ENCODE results near the gene REEP1.

REEP1 gene

DNA sequence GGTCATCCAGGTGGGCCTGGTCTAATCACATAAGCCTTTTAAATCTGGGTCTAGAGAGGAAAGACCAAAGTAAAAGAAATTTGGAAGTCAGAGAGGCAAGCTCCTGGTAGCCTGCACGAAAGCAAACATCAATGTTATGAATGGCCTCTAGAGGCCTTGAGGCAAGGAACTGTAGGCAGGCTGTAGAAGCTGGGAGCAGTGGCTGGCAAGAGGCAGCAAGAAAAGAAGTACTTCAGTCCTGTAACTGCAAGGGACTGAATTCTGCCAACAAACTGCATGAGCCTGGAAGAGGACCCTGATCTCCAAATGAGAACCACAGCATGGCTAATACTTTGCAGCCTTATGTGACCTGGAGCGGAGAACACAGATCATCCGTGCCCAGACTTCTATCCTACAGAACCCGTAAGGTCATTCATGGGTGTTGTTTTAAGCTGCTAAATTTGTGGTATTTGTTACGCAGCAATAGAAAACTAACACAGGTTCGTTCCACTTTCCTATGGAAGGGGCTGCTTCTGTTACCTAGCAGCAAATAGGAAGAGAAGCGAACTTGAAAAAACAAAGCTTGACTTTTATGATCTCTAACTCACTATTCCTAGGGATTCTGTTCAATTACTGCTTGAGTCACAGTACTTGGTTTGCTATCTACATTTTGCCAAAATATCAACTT, 143.4 kb downstream of the REEP1 start:
- peak; percentile 24 for DNase-seq

GRCh38 chr2:86189782-86190416, 147.5 kb downstream of the REEP1 start:
- DNase-seq = no peak

DNA sequence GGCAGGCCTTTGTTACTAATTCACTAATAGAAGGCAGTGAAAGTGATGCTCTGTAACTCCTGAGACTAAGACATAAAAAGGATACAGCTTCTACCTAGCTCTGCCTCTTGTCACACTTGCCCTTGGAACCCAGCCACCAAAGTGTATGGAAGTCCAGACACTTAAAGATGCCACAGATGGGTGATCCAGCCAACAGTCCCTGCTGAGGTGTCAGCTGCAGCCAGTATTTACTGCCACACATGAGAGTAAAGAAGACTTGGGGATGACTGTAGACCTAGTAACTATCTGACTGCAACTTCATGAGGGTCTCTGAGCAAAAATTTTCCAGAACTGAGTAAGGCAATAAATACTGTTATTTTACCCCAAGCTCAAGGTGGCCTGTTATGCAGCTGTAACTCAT, 151.0 kb downstream of the REEP1 start:
- no peak for DNase-seq

DNA sequence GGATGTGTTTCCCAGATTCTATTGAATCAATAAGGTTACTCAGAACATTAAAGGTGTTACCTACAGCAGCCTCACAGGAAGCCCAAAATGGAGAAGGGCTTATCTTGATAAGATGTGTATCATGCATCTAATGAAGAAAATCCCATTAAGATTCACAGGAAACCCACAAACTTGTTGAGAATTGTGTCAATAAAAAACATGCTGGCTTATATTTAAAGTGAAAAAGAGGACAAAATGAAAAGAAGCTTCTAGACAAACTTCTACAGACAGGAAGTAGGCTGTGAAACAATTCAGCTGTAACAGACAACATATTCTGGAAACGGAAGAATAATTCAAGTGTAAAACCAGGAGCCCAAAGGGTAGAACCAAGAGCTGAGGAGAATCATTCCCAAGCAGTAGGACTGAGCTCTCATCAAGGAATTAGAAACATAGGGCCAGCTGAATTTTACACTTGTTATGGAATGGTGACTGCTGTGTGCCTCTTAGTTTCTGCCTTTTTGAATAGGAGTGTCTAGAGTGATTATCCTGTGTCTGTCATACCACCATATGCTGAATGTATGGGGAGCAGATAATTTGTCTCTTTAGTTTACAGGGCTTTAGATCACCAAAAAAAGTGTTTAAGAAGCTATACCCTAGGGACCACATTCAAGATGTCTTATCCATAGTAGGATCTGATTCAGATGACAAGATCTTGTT, 151.8 kb downstream of the REEP1 start:
- no peak for DNase-seq

DNA sequence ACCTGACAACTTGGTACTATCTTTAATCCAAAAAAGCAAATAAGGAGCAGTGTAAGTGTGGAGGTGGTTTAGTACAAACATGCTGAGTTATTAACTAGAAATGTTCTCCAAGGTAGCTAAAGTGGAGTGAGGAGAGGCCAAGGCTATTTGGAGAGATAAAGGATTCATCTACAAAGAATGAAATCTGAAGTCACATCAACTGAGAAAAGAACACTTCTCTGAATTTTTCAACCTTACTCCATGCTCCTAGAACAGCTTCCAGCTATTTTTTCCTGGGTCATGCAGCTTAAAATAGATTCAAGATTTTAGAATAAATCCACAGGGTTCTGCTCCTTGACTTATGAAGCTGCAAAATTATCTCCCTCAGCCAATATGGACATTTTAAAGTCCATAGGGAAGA, 160.8 kb downstream of the REEP1 start:
- DNase-seq = no peak

DNA sequence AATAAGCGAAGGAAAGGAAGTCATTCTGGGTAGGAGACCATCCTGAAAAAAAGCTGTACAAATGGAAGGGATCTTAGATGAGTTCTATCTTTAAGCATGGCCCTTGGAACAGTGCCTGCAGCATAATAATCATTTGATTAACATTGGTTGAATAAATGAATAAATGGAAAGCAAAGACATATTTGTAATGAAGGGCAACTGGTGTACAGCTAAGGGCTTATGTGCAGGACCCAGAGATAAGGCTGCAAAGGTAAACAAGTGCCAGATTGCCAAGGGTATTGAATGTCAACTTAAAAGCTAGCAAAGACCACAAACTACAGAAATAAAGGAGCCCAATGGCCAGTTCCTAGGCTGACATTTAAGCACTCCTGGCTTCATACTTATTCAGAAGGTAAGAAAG, 161.6 kb downstream of the REEP1 start:
- DNase-seq = no peak

- no peak for DNase-seq
These were observed 163.0 kb downstream of the REEP1 start for GRCh38 chr2:86174445-86174844.

- DNase-seq = no peak
These were observed 164.8 kb downstream of the REEP1 start for GRCh38 chr2:86172610-86173009.

GRCh38 chr2:86171295-86171694, 166.1 kb downstream of the REEP1 start:
- DNase-seq = peak; percentile 76

DNA sequence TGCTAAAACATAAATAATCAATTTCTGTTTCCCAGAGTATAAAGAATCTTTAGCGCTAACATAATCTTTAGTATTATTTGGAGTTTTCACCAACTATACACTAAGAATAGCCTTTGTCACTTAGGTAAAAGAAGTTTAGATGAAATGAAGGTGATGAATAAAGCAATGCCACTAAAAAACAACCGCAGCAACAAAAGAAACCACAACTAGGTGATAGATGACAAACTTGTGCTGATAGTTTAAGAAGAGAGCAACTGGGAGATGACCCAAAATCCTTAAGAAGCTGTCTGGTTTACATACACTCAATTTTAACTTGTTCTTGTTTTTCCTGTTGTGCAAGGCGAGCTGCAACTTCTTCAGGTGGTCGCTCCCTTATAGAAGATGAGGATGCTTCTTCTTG, 167.0 kb downstream of the REEP1 start:
- no peak for DNase-seq

Data from DMS53 (cell line).